Measurements from ENCODE around the gene FZD7. TPM values are rescaled to one million over a fixed set of nuclear protein-coding genes. Genes with fewer than 3 reads are reported as not detected.

FZD7 gene
- total RNA-seq, 1 experiment from 2014 or later: 302 TPM

GRCh38 chr2:202026507-202026906, 7.1 kb upstream of the FZD7 start:
- peak overlapping the region in 1 of 2 experiments; percentile 37; a peak in 2 of 5 replicates for H3K4me3 Mint-ChIP-seq
- Histone ChIP-seq H2BK5ac (ENCODE audit: insufficient read length, low read length) (no peak overlapping the region), H3K18ac (ENCODE audit: insufficient read length, low read depth, low read length) (no peak overlapping the region), H4K5ac (ENCODE audit: insufficient read length, low read depth, low read length) (no peak overlapping the region), H3K4me1 (ENCODE audit: insufficient read depth, low read length) (peaks cover 20% of the 10 kb centered on the region; the same call in 1 of the 2 replicates), H3K9me3 (ENCODE audit: control insufficient read depth, low read depth, low read length) (no peaks in the 10 kb centered on the region), H3K79me1 (ENCODE audit: insufficient read depth, low read depth, low read length, poor library complexity, severe bottlenecking) (no peaks in the 10 kb centered on the region), H3K23ac (ENCODE audit: insufficient read length, low read depth, low read length) (no peak overlapping the region), H2BK120ac (ENCODE audit: low read depth, low read length, poor library complexity, severe bottlenecking) (no peak overlapping the region), H3K27me3 (ENCODE audit: insufficient read depth, low read length) (peaks cover 2% of the 10 kb centered on the region; the same call in 1 of the 2 replicates), H4K91ac (ENCODE audit: insufficient read length, low read depth, low read length) (no peak overlapping the region), H2BK12ac (ENCODE audit: insufficient read length, low read depth, low read length) (no peak overlapping the region), H4K8ac (replicated peaks; ENCODE audit: insufficient read length, low read depth, low read length) (no peak overlapping the region), H2AK5ac (ENCODE audit: insufficient read length, low read length) (peak overlapping the region; percentile 2), H3T11ph (ENCODE audit: low read length) (no peak overlapping the region), H3K9ac (ENCODE audit: extremely low read depth, insufficient read length, low read length) (no peak overlapping the region), H3K23me2 (ENCODE audit: insufficient read length, low read depth, low read length, poor library complexity, severe bottlenecking) (no peaks in the 10 kb centered on the region), H3K79me2 (ENCODE audit: insufficient read depth, low read length) (no peaks in the 10 kb centered on the region), H2BK15ac (ENCODE audit: low read depth, low read length) (no peak overlapping the region), H3K56ac (ENCODE audit: insufficient read length, low read depth, low read length) (no peak overlapping the region), H2AFZ (ENCODE audit: low read length) (no peak overlapping the region), H3K4me2 (ENCODE audit: insufficient read depth, insufficient read length, low read length) (no peak overlapping the region), H3K14ac (ENCODE audit: insufficient read depth, low read length) (no peak overlapping the region), H3K27ac (ENCODE audit: insufficient read length, low read depth, low read length) (no peak overlapping the region), H2BK20ac (ENCODE audit: low read depth, low read length, poor library complexity, severe bottlenecking) (no peak overlapping the region), H4K20me1 (ENCODE audit: control insufficient read depth, insufficient read depth, insufficient read length) (no peaks in the 10 kb centered on the region), H3K4ac (ENCODE audit: low read depth, low read length) (no peak overlapping the region; the same call in 1 of the 2 replicates)
- TF ChIP-seq CTCF (conservative IDR thresholded peaks at IDR 0.05): no peak
- peaks cover 6% of the 10 kb centered on the region for H3K27me3 Mint-ChIP-seq (ENCODE audit: low read depth)
- H3K4me1 Mint-ChIP-seq: peaks cover 61 to 74% of the 10 kb centered on the region in 2 experiments
- H3K36me3 Mint-ChIP-seq (ENCODE audit: insufficient read depth in 1 of 3, low read depth in 3 of 3): peaks cover 0 to 2% (median 0%) of the 10 kb centered on the region in 3 experiments; a peak in 3 of 7 replicates
- H3K27ac Mint-ChIP-seq: no peak overlapping the region
- no CpG with 5 or more reads among the region's 5 CpGs for WGBS (ENCODE audit: extremely low coverage, insufficient read length, low lambda C conversion rate)
- no peaks in the 10 kb centered on the region for H3K9me3 Mint-ChIP-seq
- DNase-seq: no peak

All from H9 (cell line).